BLaER1 treated with 17β-estradiol and CSF1 and Interleukin-3, amounts not matched to agents 10 nM and 100 nM (cell line): ENCODE data around the gene ATP6V1G1.
A peak's percentile ranks its signal among the peaks of the same experiment; 100 is the strongest.

ENCODE experiments used
- H3K27ac ChIP-seq, 11 experiments: shearing (Covaris generic); formaldehyde crosslinking; 2 replicates each; pipeline ENCODE4 v1.8.1; 2022
- H3K27me3 ChIP-seq, 11 experiments: shearing (Covaris generic); formaldehyde crosslinking; 2 replicates each; pipeline ENCODE4 v1.8.1; 2022
- H3K36me3 ChIP-seq, 11 experiments: shearing (Covaris generic); formaldehyde crosslinking; 2 replicates each; pipeline ENCODE4 v1.8.1; 2022
- H3K4me1 ChIP-seq, 10 experiments: shearing (Covaris generic); formaldehyde crosslinking; 2 replicates each; pipeline ENCODE4 v1.8.1; 2022
- H3K4me2 ChIP-seq, 11 experiments: shearing (Covaris generic); formaldehyde crosslinking; 2 replicates each; pipeline ENCODE4 v1.8.1; 2022
- H3K4me3 ChIP-seq, 10 experiments: shearing (Covaris generic); formaldehyde crosslinking; 2 replicates each; pipeline ENCODE4 v1.8.1; 2022
- H3K9ac ChIP-seq, 11 experiments: shearing (Covaris generic); formaldehyde crosslinking; 2 replicates each; pipeline ENCODE4 v1.8.1; 2022
- H3K9me3 ChIP-seq, 11 experiments: shearing (Covaris generic); formaldehyde crosslinking; replicated peaks in 1 of 11; 2 replicates each; pipeline ENCODE4 v1.8.1; 2022
- H4K20me1 ChIP-seq, 11 experiments: shearing (Covaris generic); formaldehyde crosslinking; 2 replicates each; pipeline ENCODE4 v1.8.1; 2022
- Cebpa-rat ChIP-seq, 11 experiments: shearing (Covaris generic); IDR thresholded peaks; 2 replicates each; pipeline ENCODE4 v1.8.1; 2022

ATP6V1G1 gene

GRCh38 chr9:114612272-114612923 lies 24.8 kb downstream of the ATP6V1G1 start:
- peaks cover 53 to 90% (median 83%) of the 10 kb centered on the region in 10 experiments for H3K4me1 ChIP-seq
- peak overlapping the region; percentile 91 to 99 (median 99); a peak in 20 of 22 replicates for H3K27ac ChIP-seq
- peaks cover 0 to 30% (median 10%) of the 10 kb centered on the region in 11 experiments; a peak in 12 of 22 replicates for H3K36me3 ChIP-seq
- H3K4me2 ChIP-seq: peak overlapping the region; percentile 94 to 99 (median 98)
- no peaks in the 10 kb centered on the region for H3K27me3 ChIP-seq
- H3K9me3 ChIP-seq: no peaks in the 10 kb centered on the region
- peak overlapping the region; percentile 71 to 89 (median 82) for H3K4me3 ChIP-seq
- H3K9ac ChIP-seq: peak overlapping the region; percentile 94 to 100 (median 98)
- peaks cover 0 to 54% (median 5%) of the 10 kb centered on the region in 11 experiments; a peak in 6 of 22 replicates for H4K20me1 ChIP-seq
- no peak for TF ChIP-seq Cebpa-rat (IDR thresholded peaks at IDR 0.05)

GRCh38 chr9:114613087-114613486 lies 25.5 kb downstream of the ATP6V1G1 start:
- Histone ChIP-seq H3K36me3 (peaks cover 1 to 36% (median 17%) of the 10 kb centered on the region in 11 experiments; a peak in 17 of 22 replicates), H4K20me1 (peaks cover 0 to 60% (median 5%) of the 10 kb centered on the region in 11 experiments; a peak in 6 of 22 replicates), H3K27ac (peak overlapping the region in 9 of 11 experiments; percentile 97 to 99 (median 99); a peak in 15 of 22 replicates), H3K4me3 (peak overlapping the region; percentile 71 to 89 (median 82); a peak in 14 of 20 replicates), H3K4me1 (peaks cover 60 to 90% (median 83%) of the 10 kb centered on the region in 10 experiments), H3K9me3 (no peaks in the 10 kb centered on the region), H3K9ac (peak overlapping the region; percentile 94 to 100 (median 98); a peak in 21 of 22 replicates), H3K27me3 (no peaks in the 10 kb centered on the region), H3K4me2 (peak overlapping the region; percentile 94 to 99 (median 98))
- no peak for TF ChIP-seq Cebpa-rat (IDR thresholded peaks at IDR 0.05)

DNA sequence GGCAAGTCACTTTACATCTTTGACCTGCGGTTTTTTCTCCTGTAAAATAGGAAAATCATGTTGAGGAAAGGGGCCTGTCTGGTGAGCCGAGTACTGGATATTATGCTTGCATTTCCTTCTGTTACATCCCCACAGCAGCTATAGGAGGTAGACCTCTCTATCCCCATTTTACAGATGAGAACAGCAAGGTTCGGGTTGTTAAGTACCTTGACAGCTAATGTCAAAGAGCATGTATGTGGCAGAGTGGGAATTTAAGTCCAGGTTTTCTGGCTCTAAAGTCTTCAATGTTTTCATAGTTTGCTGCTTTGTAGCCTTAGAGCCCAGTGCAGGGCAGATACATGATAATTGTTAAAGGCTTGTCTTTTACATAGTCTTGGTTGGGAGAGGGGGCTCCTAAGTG lies 26.4 kb downstream of the ATP6V1G1 start:
- Histone ChIP-seq H3K4me2 (peak overlapping the region; percentile 94 to 99 (median 98); a peak in 21 of 22 replicates), H3K36me3 (peaks cover 5 to 45% (median 25%) of the 10 kb centered on the region in 11 experiments; a peak in 19 of 22 replicates), H3K27me3 (no peaks in the 10 kb centered on the region), H3K27ac (peak overlapping the region in 6 of 11 experiments; percentile 12 to 99 (median 98); a peak in 8 of 22 replicates), H3K4me1 (peaks cover 68 to 90% (median 85%) of the 10 kb centered on the region in 10 experiments), H4K20me1 (peaks cover 0 to 63% (median 5%) of the 10 kb centered on the region in 11 experiments; a peak in 6 of 22 replicates), H3K9ac (peak overlapping the region in 1 of 11 experiments; percentile 94; a peak in 3 of 22 replicates), H3K9me3 (no peaks in the 10 kb centered on the region), H3K4me3 (no peak overlapping the region)
- no peak for TF ChIP-seq Cebpa-rat (IDR thresholded peaks at IDR 0.05)

GRCh38 chr9:114614373-114614772 lies 26.8 kb downstream of the ATP6V1G1 start:
- H3K4me3 ChIP-seq: no peak overlapping the region
- H3K9ac ChIP-seq: no peak overlapping the region
- H4K20me1 ChIP-seq: peaks cover 0 to 63% (median 5%) of the 10 kb centered on the region in 11 experiments; a peak in 6 of 22 replicates
- H3K27ac ChIP-seq: peak overlapping the region in 4 of 11 experiments; percentile 4 to 98 (median 62); a peak in 2 of 22 replicates
- no peak for TF ChIP-seq Cebpa-rat (IDR thresholded peaks at IDR 0.05)
- H3K4me2 ChIP-seq: peak overlapping the region in 10 of 11 experiments; percentile 94 to 99 (median 98); a peak in 14 of 22 replicates
- peaks cover 72 to 90% (median 87%) of the 10 kb centered on the region in 10 experiments for H3K4me1 ChIP-seq
- no peaks in the 10 kb centered on the region for H3K27me3 ChIP-seq
- no peaks in the 10 kb centered on the region for H3K9me3 ChIP-seq
- peaks cover 5 to 47% (median 25%) of the 10 kb centered on the region in 11 experiments; a peak in 19 of 22 replicates for H3K36me3 ChIP-seq

DNA sequence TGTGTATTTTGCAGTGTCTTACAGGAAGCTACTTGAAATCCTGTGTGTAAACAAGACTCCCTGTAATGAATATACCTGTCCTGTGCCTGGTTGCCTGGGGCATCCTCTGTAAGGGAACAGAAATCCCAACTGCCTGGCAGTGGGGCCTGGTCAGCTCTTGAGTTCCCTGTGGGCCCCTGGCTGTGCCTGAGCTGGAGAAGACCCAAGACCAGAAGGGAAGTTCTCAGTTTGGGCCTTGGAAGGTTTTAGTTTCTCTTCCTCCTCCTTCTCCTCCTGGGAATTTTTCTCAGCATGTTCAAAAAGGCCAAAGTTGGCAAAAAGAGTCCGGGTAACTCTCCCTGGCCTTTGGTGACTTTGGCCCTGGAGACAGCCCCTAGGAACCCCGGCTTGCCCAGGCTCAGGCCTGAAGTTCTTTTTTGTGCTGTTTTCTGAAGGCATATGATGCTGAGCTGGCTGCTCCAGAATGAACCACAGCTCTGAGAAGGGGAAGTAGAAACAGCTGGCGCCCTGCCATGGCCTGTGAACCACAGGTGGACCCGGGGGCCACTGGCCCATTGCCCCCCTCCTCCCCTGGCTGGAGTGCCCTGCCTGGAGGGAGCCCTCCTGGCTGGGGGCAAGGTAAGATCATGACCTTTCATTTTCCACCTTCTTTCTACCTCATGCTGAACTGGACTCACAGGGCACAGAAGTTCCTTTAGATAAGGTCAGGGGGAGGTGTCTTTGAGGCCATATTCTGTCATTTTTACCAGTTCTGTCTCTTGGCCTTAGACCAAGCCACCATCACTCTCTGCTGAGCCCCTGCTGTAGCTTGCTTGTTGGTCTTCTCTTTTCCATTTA lies 29.3 kb downstream of the ATP6V1G1 start:
- H3K9me3 ChIP-seq: no peaks in the 10 kb centered on the region
- peaks cover 65 to 85% (median 80%) of the 10 kb centered on the region in 10 experiments for H3K4me1 ChIP-seq
- H3K27me3 ChIP-seq: no peaks in the 10 kb centered on the region
- H3K4me2 ChIP-seq: peak overlapping the region; percentile 74 to 99 (median 84)
- TF ChIP-seq Cebpa-rat (IDR thresholded peaks at IDR 0.05): no peak
- H3K36me3 ChIP-seq: peaks cover 22 to 70% (median 44%) of the 10 kb centered on the region in 11 experiments
- peak overlapping the region; percentile 52 to 75 (median 66); a peak in 21 of 22 replicates for H3K9ac ChIP-seq
- peak overlapping the region in 1 of 10 experiments; percentile 12; a peak in 3 of 20 replicates for H3K4me3 ChIP-seq
- H3K27ac ChIP-seq: peak overlapping the region; percentile 56 to 84 (median 77)
- peaks cover 0 to 77% (median 11%) of the 10 kb centered on the region in 11 experiments; a peak in 6 of 22 replicates for H4K20me1 ChIP-seq

DNA sequence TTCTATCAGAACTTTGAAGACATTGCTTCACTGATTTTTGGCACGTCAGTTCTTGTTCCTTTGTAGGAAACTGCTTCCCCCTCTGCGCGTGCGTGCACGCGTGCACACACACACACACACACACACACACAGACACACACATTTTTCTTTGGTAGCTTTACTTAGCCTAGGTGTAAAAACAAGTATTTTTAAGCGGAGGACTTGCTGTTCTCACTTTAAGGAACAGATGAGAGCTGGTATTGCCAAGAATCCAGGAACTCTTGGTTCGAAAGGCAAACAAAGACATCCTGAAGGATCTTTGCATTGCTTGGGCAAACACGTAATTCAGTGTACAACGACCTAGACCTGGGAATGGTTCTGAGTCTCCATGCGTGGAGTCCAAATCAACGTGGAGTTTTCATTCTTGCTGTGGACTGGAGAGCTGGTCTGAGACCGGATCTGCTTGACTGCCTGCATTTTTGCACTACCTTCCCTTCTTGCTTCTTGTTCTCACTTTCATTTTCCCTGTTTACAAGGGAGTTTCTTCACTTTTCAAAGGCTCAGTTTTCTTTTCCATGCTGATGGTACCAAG lies 31.7 kb downstream of the ATP6V1G1 start:
- Histone ChIP-seq H3K27me3 (no peaks in the 10 kb centered on the region), H3K9ac (peak overlapping the region; percentile 42 to 75 (median 67)), H3K4me1 (peaks cover 42 to 63% (median 56%) of the 10 kb centered on the region in 10 experiments), H3K27ac (peak overlapping the region; percentile 43 to 84 (median 77); a peak in 21 of 22 replicates), H3K4me3 (peak overlapping the region; percentile 34 to 63 (median 44); a peak in 17 of 20 replicates), H3K36me3 (peaks cover 37 to 78% (median 62%) of the 10 kb centered on the region in 11 experiments), H4K20me1 (peaks cover 0 to 74% (median 9%) of the 10 kb centered on the region in 11 experiments; a peak in 10 of 22 replicates), H3K4me2 (peak overlapping the region; percentile 74 to 99 (median 84)), H3K9me3 (no peaks in the 10 kb centered on the region)
- no peak for TF ChIP-seq Cebpa-rat (IDR thresholded peaks at IDR 0.05)

DNA sequence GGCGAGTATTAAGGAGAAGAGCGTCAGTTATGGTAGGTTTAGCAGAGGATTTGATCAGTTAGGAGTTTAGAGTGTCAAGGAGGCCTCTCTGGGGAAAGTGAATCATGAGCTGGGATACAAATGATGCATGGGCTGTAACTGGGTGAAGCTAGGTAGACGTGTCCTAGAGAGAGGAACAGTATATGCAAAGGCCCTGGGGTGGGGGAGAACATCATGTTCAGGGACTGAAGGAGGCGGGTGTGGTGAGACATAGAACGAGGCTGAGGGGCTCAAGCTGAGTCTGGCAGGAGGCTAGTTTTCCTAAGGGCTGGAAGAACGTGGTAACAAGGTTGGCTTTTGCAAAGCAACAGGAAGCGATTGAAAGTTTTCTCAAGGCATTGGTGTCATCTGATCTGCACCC lies 34.0 kb downstream of the ATP6V1G1 start:
- H3K4me2 ChIP-seq: no peak overlapping the region
- H3K9me3 ChIP-seq: no peaks in the 10 kb centered on the region
- no peak overlapping the region for H3K4me3 ChIP-seq
- no peak for TF ChIP-seq Cebpa-rat (IDR thresholded peaks at IDR 0.05)
- H3K36me3 ChIP-seq: peaks cover 57 to 88% (median 81%) of the 10 kb centered on the region in 11 experiments
- no peaks in the 10 kb centered on the region for H3K27me3 ChIP-seq
- no peak overlapping the region for H3K9ac ChIP-seq
- peaks cover 0 to 77% (median 16%) of the 10 kb centered on the region in 11 experiments; a peak in 12 of 22 replicates for H4K20me1 ChIP-seq
- H3K4me1 ChIP-seq: peaks cover 34 to 51% (median 39%) of the 10 kb centered on the region in 10 experiments
- H3K27ac ChIP-seq: no peak overlapping the region

- H3K9me3 ChIP-seq: no peaks in the 10 kb centered on the region
- peaks cover 28 to 46% (median 33%) of the 10 kb centered on the region in 10 experiments for H3K4me1 ChIP-seq
- no peak overlapping the region for H3K9ac ChIP-seq
- no peak overlapping the region for H3K4me2 ChIP-seq
- no peak overlapping the region for H3K27ac ChIP-seq
- H3K27me3 ChIP-seq: no peaks in the 10 kb centered on the region
- no peak overlapping the region for H3K4me3 ChIP-seq
- H4K20me1 ChIP-seq: peaks cover 0 to 77% (median 16%) of the 10 kb centered on the region in 11 experiments; a peak in 12 of 22 replicates
- H3K36me3 ChIP-seq: peaks cover 63 to 94% (median 86%) of the 10 kb centered on the region in 11 experiments
- TF ChIP-seq Cebpa-rat (IDR thresholded peaks at IDR 0.05): no peak
Observed at GRCh38 chr9:114621975-114622609, 34.5 kb downstream of the ATP6V1G1 start.
